Mesothelial cell of epicardium (in vitro differentiated cells): ENCODE data around the gene KCNA2. TPM values are rescaled to one million over a fixed set of nuclear protein-coding genes. Genes with fewer than 3 reads are reported as not detected.

Experiments
- DNase-seq, 2 experiments: peaks; one replicate each; pipeline ENCODE4 v3.0.0; 2021; ENCODE audit warnings: low spot score in 2 of 2; ENCODE audit not compliant: unreplicated experiment in 2 of 2
- H3K27ac Mint-ChIP-seq: 2 replicates; pipeline ENCODE4 v1.8.0; 2021; ENCODE audit warnings: mixed read lengths
- H3K27me3 Mint-ChIP-seq: 2 replicates; pipeline ENCODE4 v1.8.0; 2021; ENCODE audit warnings: low read depth, mixed read lengths
- H3K36me3 Mint-ChIP-seq: 2 replicates; pipeline ENCODE4 v1.8.0; 2021; ENCODE audit warnings: mixed read lengths
- H3K4me1 Mint-ChIP-seq: 2 replicates; pipeline ENCODE4 v1.8.0; 2021; ENCODE audit warnings: mixed read lengths
- H3K4me3 Mint-ChIP-seq: 2 replicates; pipeline ENCODE4 v1.8.0; 2021; ENCODE audit warnings: mild to moderate bottlenecking, moderate library complexity, mixed read lengths
- H3K9me3 Mint-ChIP-seq: 2 replicates; pipeline ENCODE4 v1.8.0; 2021; ENCODE audit warnings: mixed read lengths
- total RNA-seq: library from RNA; stranded (reverse); gene quantifications from 3 replicates; pipeline ENCODE4 v1.2.1, GENCODE V29; 2021
- TF ChIP-seq, protein P1 (sequence below): fragments of 200-600 bp; sonication (generic); IDR thresholded peaks from one replicate; pipeline ENCODE4 v1.5.0; 2021; ENCODE audit warnings: antibody characterized with exemption; ENCODE audit not compliant: unreplicated experiment

Gene KCNA2
- total RNA-seq, 1 donor from 2014 or later, result 0.58 TPM

DNA sequence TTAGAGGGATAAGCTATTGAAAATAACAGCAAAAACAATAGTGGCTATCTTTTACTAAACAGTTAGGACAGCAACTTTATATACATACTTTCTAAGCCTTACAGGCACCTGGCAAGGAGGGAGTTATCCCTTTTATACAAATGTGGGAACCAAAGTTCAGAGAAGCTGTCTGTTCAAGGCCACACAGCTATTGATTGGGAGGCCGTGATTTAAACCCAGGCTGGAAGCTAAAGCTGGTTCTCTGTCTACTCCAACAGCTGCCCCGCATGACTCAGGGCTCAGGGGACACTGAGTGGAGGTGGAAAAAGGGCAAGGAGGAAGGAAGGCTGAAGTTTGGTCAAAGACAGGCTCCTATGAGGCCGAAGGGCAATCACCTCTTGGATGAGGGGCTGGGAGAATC, 26.7 kb downstream of the KCNA2 start:
- TF ChIP-seq, protein P1, sequence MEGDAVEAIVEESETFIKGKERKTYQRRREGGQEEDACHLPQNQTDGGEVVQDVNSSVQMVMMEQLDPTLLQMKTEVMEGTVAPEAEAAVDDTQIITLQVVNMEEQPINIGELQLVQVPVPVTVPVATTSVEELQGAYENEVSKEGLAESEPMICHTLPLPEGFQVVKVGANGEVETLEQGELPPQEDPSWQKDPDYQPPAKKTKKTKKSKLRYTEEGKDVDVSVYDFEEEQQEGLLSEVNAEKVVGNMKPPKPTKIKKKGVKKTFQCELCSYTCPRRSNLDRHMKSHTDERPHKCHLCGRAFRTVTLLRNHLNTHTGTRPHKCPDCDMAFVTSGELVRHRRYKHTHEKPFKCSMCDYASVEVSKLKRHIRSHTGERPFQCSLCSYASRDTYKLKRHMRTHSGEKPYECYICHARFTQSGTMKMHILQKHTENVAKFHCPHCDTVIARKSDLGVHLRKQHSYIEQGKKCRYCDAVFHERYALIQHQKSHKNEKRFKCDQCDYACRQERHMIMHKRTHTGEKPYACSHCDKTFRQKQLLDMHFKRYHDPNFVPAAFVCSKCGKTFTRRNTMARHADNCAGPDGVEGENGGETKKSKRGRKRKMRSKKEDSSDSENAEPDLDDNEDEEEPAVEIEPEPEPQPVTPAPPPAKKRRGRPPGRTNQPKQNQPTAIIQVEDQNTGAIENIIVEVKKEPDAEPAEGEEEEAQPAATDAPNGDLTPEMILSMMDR, result no peak
- Mint-ChIP-seq H3K27ac (no peak overlapping the region), H3K9me3 (peaks cover 6% of the 10 kb centered on the region), H3K27me3 (peaks cover 50% of the 10 kb centered on the region), H3K36me3 (no peaks in the 10 kb centered on the region), H3K4me1 (no peaks in the 10 kb centered on the region), H3K4me3 (no peak overlapping the region)
- peak in 1 of 2 experiments; percentile 21 for DNase-seq

DNA sequence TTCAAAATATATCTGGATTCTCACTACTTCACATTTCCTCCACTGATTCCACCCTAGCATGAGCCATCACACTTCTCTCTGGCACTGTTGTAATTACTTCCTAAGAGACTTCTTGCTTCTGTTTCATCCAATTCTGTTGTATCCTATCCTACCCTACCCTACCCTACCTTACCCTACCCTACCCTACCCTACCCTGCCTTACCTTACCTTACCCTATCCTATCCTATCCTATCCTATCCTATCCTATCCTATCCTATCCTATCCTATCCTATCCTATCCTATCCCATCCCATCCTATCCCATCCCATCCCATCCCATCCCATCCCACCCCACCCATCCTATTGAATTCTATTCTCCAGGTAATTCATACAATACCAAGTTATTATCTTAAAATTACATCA, 29.7 kb downstream of the KCNA2 start:
- peaks cover 56% of the 10 kb centered on the region for H3K27me3 Mint-ChIP-seq
- H3K4me3 Mint-ChIP-seq, result no peak overlapping the region
- H3K36me3 Mint-ChIP-seq, result no peaks in the 10 kb centered on the region
- H3K4me1 Mint-ChIP-seq, result no peaks in the 10 kb centered on the region
- H3K9me3 Mint-ChIP-seq, result peaks cover 6% of the 10 kb centered on the region
- no peak for DNase-seq
- no peak overlapping the region for H3K27ac Mint-ChIP-seq
- TF ChIP-seq, protein P1, result no peak

DNA sequence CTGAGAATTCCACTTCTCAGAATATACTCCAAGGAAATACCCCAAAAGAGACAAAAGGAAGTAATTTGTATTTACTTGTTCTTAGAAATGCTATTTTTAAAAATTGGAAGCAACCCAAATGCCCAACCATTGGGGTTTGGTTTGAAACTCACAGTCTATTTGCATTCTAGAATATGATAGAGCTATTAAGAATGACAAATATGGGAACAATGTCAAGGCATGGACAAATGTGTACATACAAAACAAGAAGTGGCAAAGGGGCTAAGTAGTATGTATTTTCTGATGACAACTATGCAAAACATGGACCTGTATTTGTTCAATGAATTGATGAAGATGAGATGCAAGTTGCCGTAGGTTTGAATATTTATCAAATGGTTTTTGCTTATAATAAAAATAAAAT, 32.8 kb downstream of the KCNA2 start:
- TF ChIP-seq, protein P1, result no peak
- no peak overlapping the region for H3K4me3 Mint-ChIP-seq
- peaks cover 68% of the 10 kb centered on the region for H3K27me3 Mint-ChIP-seq
- H3K9me3 Mint-ChIP-seq, result no peaks in the 10 kb centered on the region
- no peaks in the 10 kb centered on the region for H3K4me1 Mint-ChIP-seq
- H3K36me3 Mint-ChIP-seq, result no peaks in the 10 kb centered on the region
- no peak for DNase-seq
- no peak overlapping the region for H3K27ac Mint-ChIP-seq

DNA sequence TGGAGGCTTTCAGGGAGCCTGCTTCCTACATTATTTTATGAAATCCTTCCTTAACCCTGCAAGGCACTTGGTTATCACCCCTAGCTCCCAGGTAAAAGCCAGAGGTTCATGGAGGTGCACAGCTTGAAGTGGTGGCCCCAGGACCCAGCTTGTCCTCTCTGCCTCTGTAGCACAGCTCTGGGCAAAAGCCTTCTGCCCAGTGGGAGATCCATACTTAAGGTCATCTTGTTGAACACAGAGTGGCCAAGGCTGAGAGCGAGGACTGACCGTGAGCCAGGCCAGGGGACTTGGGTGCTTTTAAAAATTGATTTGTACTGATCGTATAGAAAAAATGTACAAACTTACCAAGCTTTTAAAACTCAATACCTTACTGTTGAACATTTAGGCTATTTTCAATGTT, 33.4 kb downstream of the KCNA2 start:
- no peak for DNase-seq
- Mint-ChIP-seq H3K4me1 (no peaks in the 10 kb centered on the region), H3K36me3 (no peaks in the 10 kb centered on the region), H3K9me3 (no peaks in the 10 kb centered on the region), H3K27ac (no peak overlapping the region), H3K27me3 (peaks cover 72% of the 10 kb centered on the region), H3K4me3 (no peak overlapping the region)
- TF ChIP-seq, protein P1, result no peak

DNA sequence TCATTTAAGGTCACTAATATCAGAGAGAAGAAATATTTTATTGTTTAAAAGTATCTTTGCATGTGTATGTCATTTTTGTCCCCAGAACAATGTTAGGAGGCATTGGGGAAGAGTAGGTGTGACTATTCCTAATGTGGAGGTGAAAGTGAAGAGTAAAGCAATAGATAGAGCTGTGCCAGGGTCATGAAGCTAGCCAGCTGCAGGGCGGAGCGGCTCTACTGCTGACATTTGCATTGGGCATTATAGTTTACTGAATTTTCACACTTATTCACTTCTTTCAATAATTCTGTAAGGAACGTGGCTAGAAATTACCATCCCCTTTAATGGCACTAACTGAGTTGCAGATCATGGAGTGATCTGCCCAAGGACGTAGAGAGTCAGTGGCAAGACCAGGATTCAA, 35.3 kb downstream of the KCNA2 start:
- no peaks in the 10 kb centered on the region for H3K4me1 Mint-ChIP-seq
- H3K27ac Mint-ChIP-seq, result no peak overlapping the region
- DNase-seq, result no peak
- no peaks in the 10 kb centered on the region for H3K36me3 Mint-ChIP-seq
- no peaks in the 10 kb centered on the region for H3K9me3 Mint-ChIP-seq
- H3K4me3 Mint-ChIP-seq, result no peak overlapping the region
- H3K27me3 Mint-ChIP-seq, result peaks cover 82% of the 10 kb centered on the region
- TF ChIP-seq, protein P1, result no peak

DNA sequence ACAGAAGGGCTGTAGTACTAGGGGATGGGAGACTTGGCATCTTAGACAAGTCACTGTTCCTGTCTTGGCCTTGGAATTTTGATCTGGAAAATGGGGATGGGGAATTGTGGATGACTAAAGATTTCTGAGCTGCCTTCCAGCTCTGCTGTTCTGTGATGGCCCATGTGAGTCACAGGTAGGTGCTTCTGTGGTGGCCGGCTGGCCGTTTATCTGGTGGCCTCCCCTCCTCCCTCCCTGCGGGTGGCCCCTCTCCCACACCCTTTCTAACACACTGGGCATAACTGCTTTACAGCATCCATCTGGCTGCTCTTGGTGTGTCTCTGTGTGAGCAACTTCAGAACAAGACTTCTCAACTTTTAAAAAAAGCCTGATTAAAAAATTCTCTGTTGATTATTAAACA, 35.9 kb downstream of the KCNA2 start:
- TF ChIP-seq, protein P1, result no peak
- no peaks in the 10 kb centered on the region for H3K36me3 Mint-ChIP-seq
- no peak overlapping the region for H3K27ac Mint-ChIP-seq
- H3K9me3 Mint-ChIP-seq, result no peaks in the 10 kb centered on the region
- no peak for DNase-seq
- no peaks in the 10 kb centered on the region for H3K4me1 Mint-ChIP-seq
- no peak overlapping the region for H3K4me3 Mint-ChIP-seq
- H3K27me3 Mint-ChIP-seq, result peaks cover 82% of the 10 kb centered on the region
